GM18505 (cell line): ENCODE results near the gene CPED1.

ENCODE experiments used
- ATAC-seq: cut with Tn5 transposase; IDR thresholded peaks from one replicate; pipeline ENCODE4 v1.9.1; 2021; ENCODE audit not compliant: unreplicated experiment
- POLR2A ChIP-seq: IDR thresholded peaks from 4 replicates; pipeline ENCODE4 v1.6.1; 2011; ENCODE audit warnings: borderline replicate concordance; ENCODE audit not compliant: insufficient read depth, insufficient read length; ENCODE audit errors: extremely low read depth

The CPED1 gene

DNA sequence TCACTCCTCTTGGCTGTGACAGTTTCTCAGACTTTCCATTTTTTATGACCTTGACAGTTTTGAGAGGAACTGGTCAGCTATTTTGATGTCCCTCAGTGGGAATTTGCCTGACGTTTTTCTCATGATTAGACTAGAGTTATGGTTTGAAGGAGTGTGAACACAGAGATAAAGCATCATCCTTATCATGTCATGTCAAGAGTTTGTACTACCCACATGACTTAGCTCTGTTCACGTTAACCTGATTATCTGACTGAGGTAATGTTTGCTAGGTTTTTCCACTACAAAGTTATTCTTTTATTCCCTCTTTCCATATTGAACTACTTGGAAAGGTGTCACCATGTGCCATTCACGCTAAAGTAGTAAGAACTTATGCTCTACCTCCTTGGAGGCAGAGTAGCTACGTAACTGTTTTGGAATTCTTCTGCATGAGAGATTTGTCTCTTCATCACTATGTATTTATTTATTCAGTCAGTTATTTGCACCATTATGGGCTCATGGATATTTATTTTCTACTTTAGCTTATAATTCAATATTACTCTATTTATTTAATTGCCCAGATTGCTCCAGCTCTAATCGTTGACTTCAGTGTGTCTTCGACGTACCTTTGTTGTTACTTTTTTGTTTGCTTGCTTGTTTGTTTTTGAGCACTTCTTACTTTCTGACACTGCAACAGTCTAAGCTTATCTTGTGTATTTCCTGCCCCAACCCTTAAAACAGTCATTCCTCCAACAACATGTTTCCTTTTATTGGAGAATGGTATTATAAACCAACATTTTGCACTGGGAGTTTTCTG is 50.4 kb downstream of the CPED1 start:
- no peak for TF ChIP-seq POLR2A
- no peak for ATAC-seq

DNA sequence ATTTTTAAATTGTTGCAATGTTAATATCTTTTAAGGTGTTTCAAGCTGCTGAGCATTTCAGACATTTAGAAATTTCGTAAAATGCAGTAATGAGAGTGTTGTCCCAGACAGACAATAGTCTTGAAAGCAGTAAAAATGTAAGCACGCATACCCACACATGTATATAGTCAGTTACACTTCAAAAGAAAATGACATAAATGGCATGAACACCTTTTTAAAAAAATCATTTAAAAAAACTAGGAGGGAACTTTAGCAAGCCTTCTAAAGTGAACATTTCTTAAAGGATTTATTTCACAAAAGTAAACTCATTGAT is 51.0 kb downstream of the CPED1 start:
- TF ChIP-seq POLR2A = no peak
- ATAC-seq = no peak

- no peak for ATAC-seq
- TF ChIP-seq POLR2A = no peak
Measured at GRCh38 chr7:121039994-121040393, 51.5 kb downstream of the CPED1 start.

DNA sequence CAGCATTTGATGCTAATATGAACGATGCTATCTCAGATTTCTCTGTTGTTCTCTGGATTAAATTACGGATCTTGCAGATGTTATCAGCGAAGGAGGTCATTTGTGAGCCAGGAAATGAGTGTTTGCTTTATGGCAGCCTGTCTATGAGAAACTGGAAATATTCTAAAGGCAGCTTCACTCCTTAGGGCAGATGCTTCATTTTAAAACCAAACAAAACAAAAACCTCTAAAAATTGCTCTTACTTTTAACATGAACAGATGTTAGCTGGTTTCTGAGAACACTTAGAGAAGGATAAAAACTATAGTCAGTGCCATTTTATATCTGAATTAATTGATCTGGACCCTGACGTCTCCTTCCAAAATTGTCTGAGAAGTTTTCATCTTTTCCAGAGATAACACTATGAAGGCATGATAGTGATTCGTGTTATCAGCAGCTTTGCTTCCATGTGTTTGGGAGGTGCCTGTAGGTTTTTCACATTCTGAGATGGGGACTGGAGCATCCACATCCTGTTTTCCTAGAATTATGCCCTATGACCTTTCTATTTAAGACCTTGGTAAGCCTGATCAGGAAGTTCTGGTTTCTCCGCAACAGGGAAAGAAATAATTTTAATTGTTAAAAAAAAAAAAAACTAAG is 53.1 kb downstream of the CPED1 start:
- no peak for TF ChIP-seq POLR2A

GRCh38 chr7:121042195-121042594 is 53.7 kb downstream of the CPED1 start:
- no peak for ATAC-seq

More for the DNA sequence above, 53.1 kb downstream of the CPED1 start:
- ATAC-seq = no peak

DNA sequence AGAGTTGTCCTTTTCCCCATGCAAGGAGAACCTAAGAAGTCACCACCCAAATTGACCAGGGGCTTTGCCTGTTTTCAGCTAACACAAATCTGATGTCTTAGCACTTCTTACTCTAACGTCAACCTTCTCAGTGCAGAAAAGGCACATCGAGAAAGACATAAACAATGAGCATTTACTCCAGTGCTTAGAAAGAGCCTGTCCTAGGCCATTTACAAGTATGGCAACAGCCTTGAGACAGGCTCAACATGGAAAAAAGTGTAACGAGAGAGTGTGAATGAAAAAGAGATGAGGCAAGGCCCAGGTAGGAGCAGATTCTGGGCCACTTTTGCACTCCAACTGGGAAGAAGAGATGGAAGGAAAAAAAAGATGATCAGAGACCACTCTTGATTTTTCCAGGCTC is 54.4 kb downstream of the CPED1 start:
- TF ChIP-seq POLR2A = no peak
- ATAC-seq = no peak

More at GRCh38 chr7:121042195-121042594, 53.7 kb downstream of the CPED1 start:
- no peak for TF ChIP-seq POLR2A

DNA sequence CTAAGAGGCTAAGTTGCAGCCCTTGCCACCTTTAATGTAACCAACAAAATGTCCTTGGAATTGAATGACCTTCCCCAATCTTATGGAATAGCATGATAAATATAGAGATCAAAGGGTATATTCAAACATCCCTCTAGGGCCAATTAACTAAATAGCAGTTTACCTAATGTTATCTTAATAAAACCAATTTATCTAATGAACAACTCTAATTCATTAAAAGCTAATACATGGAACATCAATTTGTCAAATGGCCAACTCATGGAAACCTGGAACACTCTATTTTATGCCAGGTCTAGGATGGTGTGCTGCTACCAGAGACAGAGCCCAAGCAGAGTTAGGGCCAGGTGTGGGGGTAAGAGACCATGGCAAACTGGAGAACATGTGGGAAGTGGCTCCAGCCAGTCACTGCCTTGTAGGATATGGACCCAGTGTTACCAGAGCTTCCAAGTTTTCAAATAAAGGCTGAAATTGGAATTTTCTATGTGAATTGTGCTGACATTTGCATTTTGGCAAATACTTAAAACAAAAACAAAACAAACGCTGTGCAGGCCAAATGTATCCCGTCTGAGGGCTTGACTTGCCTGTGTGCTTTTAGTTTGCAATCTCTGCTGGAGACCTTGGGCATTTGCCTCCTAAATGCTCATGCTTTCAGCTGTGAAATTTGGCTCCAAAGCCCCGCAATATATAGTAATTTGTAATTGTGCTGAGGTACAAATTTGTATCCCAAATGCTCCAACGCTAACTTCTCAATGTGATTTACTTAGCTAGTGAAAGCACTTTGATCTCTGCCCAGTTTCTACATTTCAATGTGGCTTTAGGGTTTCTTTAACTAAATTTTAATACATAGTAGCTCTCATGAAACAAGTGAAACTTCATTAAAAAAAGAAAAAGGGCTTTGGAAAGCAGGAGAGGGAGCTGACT is 55.1 kb downstream of the CPED1 start:
- ATAC-seq = no peak
- no peak for TF ChIP-seq POLR2A

GRCh38 chr7:121045090-121045489 is 56.6 kb downstream of the CPED1 start:
- no peak for TF ChIP-seq POLR2A
- no peak for ATAC-seq

- TF ChIP-seq POLR2A = no peak
- no peak for ATAC-seq
Measured at GRCh38 chr7:121046009-121046408, 57.5 kb downstream of the CPED1 start.

GRCh38 chr7:121046893-121047468 is 58.5 kb downstream of the CPED1 start:
- no peak for ATAC-seq

DNA sequence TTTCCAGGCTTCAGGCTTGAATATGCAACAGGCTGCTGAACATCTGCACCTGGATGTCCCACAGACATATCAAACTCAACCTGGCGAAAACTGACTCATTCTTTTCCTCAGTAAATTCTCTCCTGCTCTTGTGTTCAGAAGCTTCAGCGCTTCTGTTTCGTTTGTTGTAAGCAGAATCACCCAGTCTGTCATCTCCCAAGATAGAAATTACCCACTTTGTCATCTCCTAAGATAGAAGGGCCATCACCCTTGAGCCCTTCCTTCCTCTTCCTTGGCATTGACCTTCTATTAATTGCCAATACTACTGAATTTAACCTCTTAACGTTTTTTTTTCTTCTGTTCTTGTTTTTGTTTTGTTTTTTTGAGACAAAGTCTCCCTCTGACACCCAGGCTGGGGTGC is 59.7 kb downstream of the CPED1 start:
- no peak for TF ChIP-seq POLR2A
- no peak for ATAC-seq

More at GRCh38 chr7:121046893-121047468, 58.5 kb downstream of the CPED1 start:
- TF ChIP-seq POLR2A = no peak

- ATAC-seq = no peak
- no peak for TF ChIP-seq POLR2A
Measured at GRCh38 chr7:121049028-121049791, 60.7 kb downstream of the CPED1 start.
